HAP-1 (cell line): ENCODE results near the gene LCN15.
"Not testable (repeated sequence)": the region's sequence is repeated elsewhere in the genome, so short reads cannot be mapped to it uniquely, and the experiment has no call there.

ENCODE experiments used
- DNase-seq, 2 experiments: peaks; one replicate each; pipeline ENCODE4 v3.0.0-alpha.2; 2016 to 2020; ENCODE audit warnings: low spot score in 2 of 2
- H3K27me3 ChIP-seq: fragments of 250-450 bp; sonication (Bioruptor Pico); 2 replicates; pipeline ENCODE4 v1.5.1; 2020; ENCODE audit warnings: low read depth, mild to moderate bottlenecking, moderate library complexity
- H3K36me3 ChIP-seq: fragments of 250-450 bp; sonication (Bioruptor Pico); replicated peaks from 2 replicates; pipeline ENCODE4 v1.5.1; 2020; ENCODE audit warnings: mild to moderate bottlenecking
- H3K4me1 ChIP-seq: fragments of 250-450 bp; sonication (Bioruptor Pico); 2 replicates; pipeline ENCODE4 v1.5.1; 2020; ENCODE audit warnings: mild to moderate bottlenecking
- H3K4me3 ChIP-seq: fragments of 250-450 bp; sonication (Bioruptor Pico); 2 replicates; pipeline ENCODE4 v1.5.1; 2020; ENCODE audit warnings: mild to moderate bottlenecking, moderate library complexity
- H3K9me3 ChIP-seq: fragments of 250-450 bp; sonication (Bioruptor Pico); 2 replicates; pipeline ENCODE4 v1.5.1; 2020; ENCODE audit warnings: mild to moderate bottlenecking, moderate library complexity
- in situ Hi-C: fragments of 300-500 bp; cut with MboI; formaldehyde crosslinking; loops from 3 replicates; pipeline ENCODE4 v1.14.3; 2020; ENCODE audit warnings: low sequenced_read_pairs, inconsistent platforms, mixed read lengths

LCN15 gene

GRCh38 chr9:136777359-136777758, 13.0 kb upstream of the LCN15 start:
- no peaks in the 10 kb centered on the region for H3K9me3 ChIP-seq
- H3K4me3 ChIP-seq, result no peak overlapping the region
- no peaks in the 10 kb centered on the region for H3K4me1 ChIP-seq
- H3K36me3 ChIP-seq, result no peaks in the 10 kb centered on the region
- no peak for DNase-seq
- H3K27me3 ChIP-seq, result peaks cover 20% of the 10 kb centered on the region
- in situ Hi-C loops, result loop anchor here (25.0 kb wide), 1 partner anchor 460 kb away; the partner anchor contains the start of genes CYSRT1, RNF224, SLC34A3 and TUBB4B

GRCh38 chr9:136776947-136777346, 12.6 kb upstream of the LCN15 start:
- in situ Hi-C loops, result loop anchor here (25.0 kb wide), 1 partner anchor 460 kb away; the partner anchor contains the start of genes CYSRT1, RNF224, SLC34A3 and TUBB4B
- H3K4me3 ChIP-seq, result no peak overlapping the region
- H3K9me3 ChIP-seq, result no peaks in the 10 kb centered on the region
- H3K27me3 ChIP-seq, result peaks cover 20% of the 10 kb centered on the region
- no peaks in the 10 kb centered on the region for H3K36me3 ChIP-seq
- H3K4me1 ChIP-seq, result no peaks in the 10 kb centered on the region
- no peak for DNase-seq

GRCh38 chr9:136775191-136775590, 10.9 kb upstream of the LCN15 start:
- no peak for DNase-seq
- no peaks in the 10 kb centered on the region for H3K9me3 ChIP-seq

GRCh38 chr9:136774416-136775045, 10.2 kb upstream of the LCN15 start:
- no peak overlapping the region for H3K4me3 ChIP-seq
- no peaks in the 10 kb centered on the region for H3K4me1 ChIP-seq
- H3K27me3 ChIP-seq, result peaks cover 15% of the 10 kb centered on the region
- no peak for DNase-seq
- no peaks in the 10 kb centered on the region for H3K36me3 ChIP-seq
- in situ Hi-C loops, result loop anchor here (25.0 kb wide), 1 partner anchor 463 kb away; the partner anchor contains the start of genes CYSRT1, RNF224, SLC34A3 and TUBB4B
- H3K9me3 ChIP-seq, result no peaks in the 10 kb centered on the region

More at GRCh38 chr9:136775191-136775590, 10.9 kb upstream of the LCN15 start:
- H3K4me1 ChIP-seq, result no peaks in the 10 kb centered on the region
- no peaks in the 10 kb centered on the region for H3K36me3 ChIP-seq
- no peak overlapping the region for H3K4me3 ChIP-seq
- in situ Hi-C loops, result loop anchor here (25.0 kb wide), 1 partner anchor 462 kb away; the partner anchor contains the start of genes CYSRT1, RNF224, SLC34A3 and TUBB4B
- peaks cover 20% of the 10 kb centered on the region for H3K27me3 ChIP-seq

GRCh38 chr9:136773386-136774044, 9.2 kb upstream of the LCN15 start:
- Histone ChIP-seq H3K4me3 (no peak overlapping the region), H3K9me3 (no peaks in the 10 kb centered on the region), H3K36me3 (no peaks in the 10 kb centered on the region), H3K27me3 (peaks cover 11% of the 10 kb centered on the region; the same call in 1 of the 2 replicates), H3K4me1 (no peaks in the 10 kb centered on the region)
- in situ Hi-C loops, result no loop called here
- DNase-seq, result peak; percentile 29 to 73

GRCh38 chr9:136771907-136772415, 7.6 kb upstream of the LCN15 start:
- Histone ChIP-seq H3K4me3 (no peak overlapping the region), H3K27me3 (peaks cover 8% of the 10 kb centered on the region), H3K9me3 (no peaks in the 10 kb centered on the region), H3K4me1 (no peaks in the 10 kb centered on the region), H3K36me3 (no peaks in the 10 kb centered on the region)
- DNase-seq, result no peak
- in situ Hi-C loops, result no loop called here

GRCh38 chr9:136769710-136770191, 5.4 kb upstream of the LCN15 start:
- peaks cover 4% of the 10 kb centered on the region for H3K27me3 ChIP-seq
- in situ Hi-C loops, result no loop called here
- no peaks in the 10 kb centered on the region for H3K9me3 ChIP-seq
- peak overlapping the region; percentile 11; the same call in 1 of the 2 replicates for H3K4me3 ChIP-seq
- H3K36me3 ChIP-seq, result no peaks in the 10 kb centered on the region
- DNase-seq, result peak in 1 of 2 experiments; percentile 81
- H3K4me1 ChIP-seq, result no peaks in the 10 kb centered on the region

- H3K4me3 ChIP-seq, in situ Hi-C loops: not testable (repeated sequence)
These were observed 2.2 kb upstream of the LCN15 start for GRCh38 chr9:136766410-136767120.

GRCh38 chr9:136765745-136766409, 1.6 kb upstream of the LCN15 start:
- H3K4me3 ChIP-seq, in situ Hi-C loops, H3K27me3 ChIP-seq, H3K36me3 ChIP-seq, H3K4me1 ChIP-seq, DNase-seq, H3K9me3 ChIP-seq: not testable (repeated sequence)

More at GRCh38 chr9:136766410-136767120, 2.2 kb upstream of the LCN15 start:
- H3K27me3 ChIP-seq, H3K4me1 ChIP-seq, H3K36me3 ChIP-seq, H3K9me3 ChIP-seq: not testable (repeated sequence)
- peak in 1 of 2 experiments; percentile 70 for DNase-seq

- peaks cover 4% of the 10 kb centered on the region for H3K27me3 ChIP-seq
- H3K4me1 ChIP-seq, result peaks cover 6% of the 10 kb centered on the region; the same call in 1 of the 2 replicates
- no peak for DNase-seq
- no peak overlapping the region for H3K4me3 ChIP-seq
- H3K36me3 ChIP-seq, result no peaks in the 10 kb centered on the region
- in situ Hi-C loops, result no loop called here
- H3K9me3 ChIP-seq, result no peaks in the 10 kb centered on the region
These were observed 723 bp upstream of the LCN15 start for GRCh38 chr9:136765041-136765440.

- in situ Hi-C loops, result no loop called here
- Histone ChIP-seq H3K9me3 (no peaks in the 10 kb centered on the region), H3K27me3 (peaks cover 4% of the 10 kb centered on the region), H3K4me3 (no peak overlapping the region), H3K36me3 (no peaks in the 10 kb centered on the region), H3K4me1 (peaks cover 6% of the 10 kb centered on the region; the same call in 1 of the 2 replicates)
- DNase-seq, result no peak
These were observed 676 bp downstream of the LCN15 start for GRCh38 chr9:136763649-136764035.

GRCh38 chr9:136762915-136763648, 1.2 kb downstream of the LCN15 start:
- in situ Hi-C loops, result no loop called here
- Histone ChIP-seq H3K9me3 (no peaks in the 10 kb centered on the region), H3K27me3 (peaks cover 4% of the 10 kb centered on the region), H3K4me3 (no peak overlapping the region), H3K36me3 (no peaks in the 10 kb centered on the region), H3K4me1 (peaks cover 6% of the 10 kb centered on the region; the same call in 1 of the 2 replicates)
- DNase-seq, result peak; percentile 74 to 97
